Activated gamma-delta T cell (primary cell): Measurements from ENCODE around the gene STAG3.
"Not testable (repeated sequence)": the region's sequence is repeated elsewhere in the genome, so short reads cannot be mapped to it uniquely, and the experiment has no call there.

Experiments used
- DNase-seq: peaks from one replicate; lab custom pipeline; 2025; lab: John Stamatoyannopoulos, UW
- total RNA-seq, 2 donors: gene quantifications; one replicate each; lab custom pipeline; 2026; lab: John Stamatoyannopoulos, UW

STAG3 gene, protein sequence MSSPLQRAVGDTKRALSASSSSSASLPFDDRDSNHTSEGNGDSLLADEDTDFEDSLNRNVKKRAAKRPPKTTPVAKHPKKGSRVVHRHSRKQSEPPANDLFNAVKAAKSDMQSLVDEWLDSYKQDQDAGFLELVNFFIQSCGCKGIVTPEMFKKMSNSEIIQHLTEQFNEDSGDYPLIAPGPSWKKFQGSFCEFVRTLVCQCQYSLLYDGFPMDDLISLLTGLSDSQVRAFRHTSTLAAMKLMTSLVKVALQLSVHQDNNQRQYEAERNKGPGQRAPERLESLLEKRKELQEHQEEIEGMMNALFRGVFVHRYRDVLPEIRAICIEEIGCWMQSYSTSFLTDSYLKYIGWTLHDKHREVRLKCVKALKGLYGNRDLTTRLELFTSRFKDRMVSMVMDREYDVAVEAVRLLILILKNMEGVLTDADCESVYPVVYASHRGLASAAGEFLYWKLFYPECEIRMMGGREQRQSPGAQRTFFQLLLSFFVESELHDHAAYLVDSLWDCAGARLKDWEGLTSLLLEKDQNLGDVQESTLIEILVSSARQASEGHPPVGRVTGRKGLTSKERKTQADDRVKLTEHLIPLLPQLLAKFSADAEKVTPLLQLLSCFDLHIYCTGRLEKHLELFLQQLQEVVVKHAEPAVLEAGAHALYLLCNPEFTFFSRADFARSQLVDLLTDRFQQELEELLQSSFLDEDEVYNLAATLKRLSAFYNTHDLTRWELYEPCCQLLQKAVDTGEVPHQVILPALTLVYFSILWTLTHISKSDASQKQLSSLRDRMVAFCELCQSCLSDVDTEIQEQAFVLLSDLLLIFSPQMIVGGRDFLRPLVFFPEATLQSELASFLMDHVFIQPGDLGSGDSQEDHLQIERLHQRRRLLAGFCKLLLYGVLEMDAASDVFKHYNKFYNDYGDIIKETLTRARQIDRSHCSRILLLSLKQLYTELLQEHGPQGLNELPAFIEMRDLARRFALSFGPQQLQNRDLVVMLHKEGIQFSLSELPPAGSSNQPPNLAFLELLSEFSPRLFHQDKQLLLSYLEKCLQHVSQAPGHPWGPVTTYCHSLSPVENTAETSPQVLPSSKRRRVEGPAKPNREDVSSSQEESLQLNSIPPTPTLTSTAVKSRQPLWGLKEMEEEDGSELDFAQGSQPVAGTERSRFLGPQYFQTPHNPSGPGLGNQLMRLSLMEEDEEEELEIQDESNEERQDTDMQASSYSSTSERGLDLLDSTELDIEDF
- total RNA-seq = 3.2 to 12.4 reads per million in 2 donors

DNA sequence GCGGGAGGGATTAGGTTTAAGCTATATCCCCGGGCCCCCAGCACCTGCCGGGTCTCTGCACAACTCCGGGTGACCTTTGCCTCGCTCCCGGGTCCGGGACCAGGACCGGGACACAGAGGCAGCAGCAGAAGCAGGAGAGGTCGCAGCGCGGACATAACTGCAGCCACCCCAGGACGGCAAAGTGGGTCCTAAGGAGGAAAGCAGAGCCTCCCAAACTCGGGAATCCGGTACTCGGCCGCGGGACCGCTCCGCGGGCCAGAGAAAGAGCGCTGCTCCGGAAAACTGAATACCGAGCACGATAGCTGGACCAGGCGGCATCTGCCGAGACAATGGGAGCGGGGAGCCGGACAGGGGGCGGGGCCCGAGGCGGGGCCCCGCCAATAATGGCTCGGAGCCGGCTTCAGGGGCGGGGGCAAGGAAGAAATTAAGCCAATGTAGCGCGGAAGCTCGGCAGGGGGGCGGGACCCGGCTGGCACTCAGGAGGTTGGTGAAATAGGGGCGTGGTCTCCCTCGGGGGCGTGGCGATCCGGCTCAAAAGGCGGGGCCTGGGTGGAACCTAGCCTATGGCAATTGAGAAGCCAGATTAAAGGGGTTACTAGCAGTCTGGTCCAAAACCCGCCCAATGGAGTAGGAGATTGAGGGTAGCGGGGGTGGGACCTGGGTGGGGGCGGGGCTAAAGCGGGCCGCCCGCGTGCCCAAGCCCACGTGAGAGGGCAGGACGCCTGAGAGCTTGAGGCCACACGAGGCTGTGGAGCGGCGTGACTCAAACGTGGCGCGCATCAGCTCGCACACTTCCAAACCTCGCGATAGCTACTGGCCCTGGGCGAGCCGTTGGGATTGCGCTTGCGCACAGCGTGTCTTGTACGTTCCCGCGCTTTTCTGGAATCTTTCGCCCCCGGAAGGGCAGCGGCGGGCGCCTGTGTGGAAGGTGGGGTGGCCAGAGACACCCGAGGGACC is at the start of gene STAG3, which contains the start of gene GPC2:
Gene STAG3, plus strand, starts transcription at position 874 of the 957 bp plus-strand sequence. CDS start 2,639 bp downstream, outside the sequence.
Gene GPC2, minus strand, starts transcription at position 337 of the 957 bp plus-strand sequence. Its CDS starts 182 bp downstream, at position 155.
- DNase-seq = peak; percentile 83

- DNase-seq = no peak
These were observed 49.1 kb upstream of the STAG3 start for GRCh38 chr7:100128637-100128963.

- not testable (repeated sequence) for DNase-seq
These were observed 47.5 kb upstream of the STAG3 start for GRCh38 chr7:100130220-100130607.

GRCh38 chr7:100130608-100131453 is 46.9 kb upstream of the STAG3 start:
- DNase-seq = peak; percentile 44

- no peak for DNase-seq
These were observed 45.6 kb upstream of the STAG3 start for GRCh38 chr7:100132126-100132525.

DNA sequence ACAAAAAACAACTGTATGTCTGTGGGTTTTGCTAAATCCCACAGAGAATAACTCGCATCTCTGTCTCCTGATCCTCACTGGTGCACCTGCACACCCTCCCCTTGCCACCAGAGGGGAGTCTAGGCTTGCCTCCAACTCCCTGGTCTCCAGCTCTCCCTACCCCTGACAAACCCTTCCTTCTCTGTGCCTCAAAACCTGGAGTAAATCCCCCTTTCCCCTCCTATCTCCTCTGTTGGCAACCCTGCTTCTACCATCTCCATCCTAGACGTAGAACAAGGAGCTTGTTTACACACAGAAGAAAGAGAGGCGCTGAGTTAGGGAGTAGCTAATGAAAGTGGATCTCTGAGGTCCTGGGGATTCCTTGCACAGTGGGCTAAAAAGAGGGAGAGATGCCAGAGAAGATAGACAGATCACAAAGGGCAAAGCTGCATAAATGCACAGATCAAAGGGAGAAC is 45.0 kb upstream of the STAG3 start:
- DNase-seq = no peak

DNA sequence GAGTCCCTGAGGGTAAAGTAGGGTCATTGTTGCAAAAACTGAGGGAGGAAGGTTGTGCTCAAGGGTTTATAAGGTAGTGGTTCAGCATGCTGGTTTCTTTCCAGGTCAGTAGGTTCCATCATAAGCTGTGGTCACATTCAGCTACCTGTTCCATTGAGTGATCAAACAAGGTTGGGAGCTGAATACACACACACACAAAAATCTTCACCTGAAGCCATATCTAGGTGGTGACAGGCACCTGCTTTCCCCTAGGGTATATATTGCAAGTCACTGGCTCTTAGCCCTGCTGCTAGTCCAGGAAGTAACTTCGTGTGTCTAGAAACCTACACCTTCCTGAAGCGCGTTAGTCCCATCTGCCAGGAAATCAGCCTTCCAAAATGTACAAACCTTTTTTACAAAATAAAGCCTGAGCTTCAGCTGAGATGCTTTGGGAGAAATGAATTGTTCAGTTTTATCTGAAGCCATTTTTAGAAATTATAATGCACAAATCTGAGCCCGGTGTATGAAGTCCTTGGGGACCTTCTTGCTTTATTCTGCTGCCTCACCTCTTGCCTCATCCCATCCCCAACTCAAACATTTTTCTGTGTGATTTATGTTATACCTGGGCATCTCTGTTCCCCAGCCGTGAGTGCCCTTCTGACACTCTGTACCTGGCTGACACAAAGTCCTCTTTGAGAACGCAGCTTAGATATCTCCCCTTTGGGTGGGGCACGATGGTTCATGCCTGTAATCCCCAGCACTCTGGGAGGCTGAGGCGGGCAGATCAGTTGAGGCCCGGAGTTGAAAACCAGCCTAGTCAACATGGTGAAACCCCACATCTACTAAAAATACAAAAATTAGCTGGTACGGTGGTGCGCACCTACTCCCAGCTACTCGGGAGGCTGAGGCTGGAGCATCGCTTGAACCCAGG is 39.6 kb upstream of the STAG3 start:
- DNase-seq = no peak

DNA sequence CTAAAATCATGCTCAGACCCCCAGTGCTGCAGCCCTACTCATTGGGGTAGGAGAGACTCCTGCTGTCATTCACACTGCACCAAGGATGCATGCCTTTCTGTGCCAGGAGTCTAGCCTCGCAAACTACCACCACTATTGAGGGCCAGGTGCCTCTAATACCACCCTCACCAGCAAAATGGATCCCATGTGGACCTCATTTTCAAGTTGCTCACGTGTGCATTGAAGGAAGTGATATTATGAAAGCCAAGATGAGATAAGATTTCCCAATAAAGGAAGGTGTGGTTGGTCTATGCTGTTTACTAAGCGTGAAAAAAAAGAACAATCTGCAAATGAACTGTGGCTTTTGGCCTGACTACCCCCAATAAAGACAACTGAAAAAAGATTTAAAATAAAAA is 36.2 kb upstream of the STAG3 start:
- DNase-seq = no peak

DNA sequence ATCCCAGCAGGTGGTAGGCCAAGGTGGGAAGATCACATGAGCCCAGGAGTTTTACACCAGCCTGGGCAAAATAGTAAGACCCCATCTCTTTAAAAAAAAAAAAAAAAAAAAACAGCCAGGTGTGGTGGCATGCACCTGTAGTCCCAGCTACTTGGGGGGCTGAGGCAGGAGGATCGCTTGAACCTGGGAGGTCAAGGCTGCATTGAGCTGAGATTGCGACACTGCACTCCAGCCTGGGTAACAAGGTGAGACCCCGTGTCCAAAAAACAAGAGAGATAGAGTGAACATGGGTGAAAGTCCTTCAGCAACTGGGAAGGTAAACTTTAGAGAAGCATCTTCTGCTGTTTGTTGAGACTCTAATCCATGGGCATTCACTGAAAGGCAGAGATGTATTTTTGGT is 35.3 kb upstream of the STAG3 start:
- no peak for DNase-seq

DNA sequence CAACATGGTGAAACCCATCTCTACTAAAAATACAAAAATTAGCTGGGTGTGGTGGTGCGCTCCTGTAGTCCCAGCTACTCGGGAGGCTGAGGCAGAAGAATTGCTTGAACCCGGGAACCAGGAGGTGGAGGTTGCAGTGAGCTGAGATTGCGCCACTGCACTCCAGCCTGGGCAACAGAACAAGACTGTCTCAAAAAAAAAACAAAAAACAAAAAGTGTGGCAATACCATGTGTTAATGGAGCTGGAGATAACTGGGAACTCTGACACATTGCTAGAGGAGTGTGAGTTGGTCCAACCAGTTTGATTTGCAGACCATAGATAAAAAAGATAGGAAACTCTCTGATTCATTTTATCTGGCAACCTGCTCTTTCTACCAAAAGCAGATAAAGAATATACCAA is 31.4 kb upstream of the STAG3 start:
- not testable (repeated sequence) for DNase-seq

GRCh38 chr7:100147278-100147677 is 30.4 kb upstream of the STAG3 start:
- DNase-seq = no peak

GRCh38 chr7:100148225-100148558 is 29.5 kb upstream of the STAG3 start:
- DNase-seq = no peak

DNA sequence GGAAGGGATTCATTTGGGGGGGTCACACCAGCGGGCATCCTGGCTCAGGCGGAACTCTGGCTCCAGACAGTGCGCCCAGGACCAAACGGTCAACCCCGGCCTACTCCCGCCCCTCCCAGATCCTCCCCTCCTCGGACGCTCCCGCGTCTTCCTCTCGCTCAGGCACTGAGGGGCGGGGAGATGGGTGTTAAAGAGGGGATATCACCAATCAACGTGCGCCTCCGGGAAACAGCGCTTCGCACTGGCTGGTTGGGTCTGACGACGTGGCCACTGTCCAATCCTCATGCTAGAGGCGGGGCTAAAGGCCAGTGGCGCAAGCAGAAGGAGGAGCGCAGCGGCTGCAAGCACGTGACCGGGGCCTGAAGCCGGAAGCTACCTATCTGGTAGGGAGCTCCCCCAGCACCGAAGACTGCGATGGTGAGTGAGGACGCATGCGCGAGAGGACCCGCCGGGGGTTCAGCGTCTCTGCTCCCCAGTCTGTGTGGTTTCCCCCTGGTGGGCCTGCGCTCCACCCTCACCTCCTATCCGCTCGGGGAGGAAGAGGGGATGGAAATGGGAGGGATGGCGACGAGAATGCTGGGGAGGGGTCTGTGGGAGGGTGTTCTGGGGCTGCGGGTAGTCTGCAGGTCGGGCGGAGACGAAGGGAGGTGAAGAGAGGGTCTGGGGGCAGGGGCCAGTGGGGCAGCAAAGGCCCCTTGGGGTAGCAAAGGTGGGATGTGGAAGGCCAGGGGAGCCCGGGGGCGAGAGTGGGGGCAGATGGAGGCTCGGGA is 29.0 kb upstream of the STAG3 start, which contains the start of gene LAMTOR4:
Gene LAMTOR4, plus strand, starts transcription at position 360 of the 770 bp plus-strand sequence. Its CDS starts 55 bp downstream, at position 415.
- peak; percentile 87 for DNase-seq

DNA sequence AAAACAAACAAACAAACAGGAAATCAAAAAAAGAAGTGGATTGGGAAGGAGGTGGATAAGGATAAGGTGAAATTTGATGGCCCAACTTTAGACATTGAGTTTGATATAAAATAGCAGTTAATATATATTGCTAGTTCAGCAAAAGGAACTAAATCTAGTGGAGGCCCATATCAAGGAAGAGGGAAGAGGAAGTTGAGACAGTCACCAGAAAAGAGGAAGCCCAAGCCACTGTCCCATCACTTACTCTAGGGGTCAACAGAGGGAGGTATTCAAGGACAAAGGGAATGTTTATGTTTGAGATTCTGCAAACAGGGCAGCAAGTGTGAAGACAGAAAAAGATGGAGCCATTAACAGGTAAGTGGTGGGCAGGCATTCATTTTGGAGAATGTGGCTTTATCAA is 25.3 kb upstream of the STAG3 start:
- no peak for DNase-seq

DNA sequence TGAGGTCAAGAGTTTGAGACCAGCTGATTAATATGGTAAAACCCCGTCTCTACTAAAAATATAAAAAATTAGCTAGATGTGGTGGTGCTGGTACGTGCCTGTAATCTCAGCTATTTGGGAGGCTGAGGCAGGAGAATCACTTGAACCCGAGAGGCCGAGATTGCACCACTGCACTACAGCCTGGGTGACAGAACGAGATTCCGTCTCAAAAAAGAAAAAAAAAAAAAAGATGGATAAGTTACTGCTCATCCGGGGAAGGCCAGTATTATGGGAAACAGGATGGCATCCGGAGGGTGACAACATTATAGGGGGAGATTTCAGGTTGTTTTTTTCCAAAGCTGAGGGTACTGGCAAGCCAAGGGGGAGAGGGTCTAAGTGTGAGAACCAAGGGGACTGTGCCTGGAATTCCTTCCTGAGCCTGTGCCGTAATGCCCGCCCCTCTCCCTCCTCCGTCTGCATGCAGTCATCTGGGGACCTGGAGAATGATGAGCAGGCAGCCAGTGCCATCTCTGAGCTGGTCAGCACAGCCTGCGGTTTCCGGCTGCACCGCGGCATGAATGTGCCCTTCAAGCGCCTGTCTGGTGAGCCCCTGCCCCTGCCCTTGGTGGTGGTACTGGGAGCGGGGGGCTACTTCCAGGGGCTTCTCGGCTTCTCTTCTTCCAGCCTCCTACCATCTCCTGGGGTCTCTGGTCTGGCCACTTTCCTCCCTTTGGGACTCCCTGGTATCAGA is 24.6 kb upstream of the STAG3 start:
- DNase-seq = no peak

DNA sequence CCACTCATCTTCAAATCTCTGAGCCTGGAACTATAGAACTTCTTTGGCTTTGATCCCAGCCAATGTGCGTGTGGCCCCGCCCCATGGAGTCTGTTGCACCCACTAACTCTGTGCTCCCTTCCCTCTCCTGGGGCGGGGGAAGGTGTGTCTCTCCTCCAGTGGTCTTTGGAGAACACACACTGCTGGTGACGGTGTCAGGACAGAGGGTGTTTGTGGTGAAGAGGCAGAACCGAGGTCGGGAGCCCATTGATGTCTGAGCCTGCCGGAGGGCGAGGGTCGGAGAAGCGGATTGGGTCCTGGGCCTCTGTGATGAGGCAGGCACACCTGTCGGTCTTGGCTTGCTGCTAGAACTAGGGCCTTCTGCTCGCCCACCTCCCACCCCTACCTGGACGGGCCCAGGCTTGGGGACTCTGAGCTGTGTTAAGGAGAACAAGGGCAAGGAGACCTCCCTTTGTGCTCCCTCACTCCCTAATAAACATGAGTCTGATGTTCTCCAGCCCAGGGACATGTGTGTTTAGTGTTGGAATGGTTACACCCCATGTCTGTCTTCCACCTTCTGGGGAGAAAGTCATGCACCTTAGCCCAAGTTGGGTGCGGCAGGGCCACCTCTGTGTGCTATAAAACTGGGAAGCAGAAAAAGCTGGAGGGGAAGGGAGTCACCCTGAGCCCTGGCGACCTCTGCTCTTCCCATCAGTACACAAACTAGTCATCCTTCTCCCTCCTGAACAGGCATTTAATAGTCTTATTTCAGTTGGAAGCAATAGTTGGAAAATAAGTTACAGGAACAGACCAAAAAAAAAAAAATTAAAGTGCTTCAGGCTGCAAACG is 23.8 kb upstream of the STAG3 start:
- no peak for DNase-seq
